Daoy (cell line): ENCODE results near the gene CSTB. TPM values are rescaled to one million over a fixed set of nuclear protein-coding genes. Genes with fewer than 3 reads are reported as not detected.

Experiments
- DNase-seq: peaks from one replicate; pipeline ENCODE4 v3.0.0-alpha.2; 2015; ENCODE audit warnings: low read depth
- total RNA-seq: library from RNA; depleted of rRNA; stranded (reverse); fragments of >200 nt; shearing (Covaris generic); gene quantifications from 2 replicates; pipeline ENCODE4 v1.2.3, GENCODE V29; 2014; rRNA removed

The CSTB gene
- total RNA-seq, 1 experiment from 2014 or later: 15.2 TPM

GRCh38 chr21:43731476-43731875 lies 44.6 kb downstream of the CSTB start:
- no peak for DNase-seq

GRCh38 chr21:43728467-43729390 lies 47.4 kb downstream of the CSTB start:
- DNase-seq: peak; percentile 99

- DNase-seq: no peak
Measured at GRCh38 chr21:43728154-43728466, 48.0 kb downstream of the CSTB start.

GRCh38 chr21:43727519-43728153 lies 48.5 kb downstream of the CSTB start:
- DNase-seq: peak; percentile 52

GRCh38 chr21:43726686-43727518 lies 49.2 kb downstream of the CSTB start:
- no peak for DNase-seq

Other genes starting within 250 kb of the CSTB start
- gene HSF2BP, start 116.8 kb downstream of the CSTB start, total RNA-seq: 2.7 and 3.5 TPM in 2 replicates
- 45.9 and 46.7 TPM in 2 replicates for gene RRP1B, start 116.7 kb downstream of the CSTB start, total RNA-seq
- 60.2 and 104 TPM in 2 replicates for gene PDXK, start 57.2 kb downstream of the CSTB start, total RNA-seq
- 52.1 and 56.5 TPM in 2 replicates for gene RRP1, start 13.3 kb upstream of the CSTB start, total RNA-seq
- gene AGPAT3, start 88.9 kb upstream of the CSTB start, total RNA-seq: 39.3 and 43.3 TPM in 2 replicates
- 24.2 and 26.0 TPM in 2 replicates for gene TRAPPC10, start 236.0 kb upstream of the CSTB start, total RNA-seq